MG63 (cell line): Measurements from ENCODE around the gene PTPRA. TPM values are rescaled to one million over a fixed set of nuclear protein-coding genes. Genes with fewer than 3 reads are reported as not detected.

Source experiments
- DNase-seq: peaks from one replicate; pipeline ENCODE4 v3.0.0-alpha.2; 2020
- H3K27me3 ChIP-seq: fragments of 250-450 bp; sonication (Bioruptor Pico); 2 replicates; pipeline ENCODE4 v1.5.1; 2020; ENCODE audit warnings: mild to moderate bottlenecking, moderate library complexity
- H3K36me3 ChIP-seq: fragments of 250-450 bp; sonication (Bioruptor Pico); 2 replicates; pipeline ENCODE4 v1.5.1; 2020; ENCODE audit warnings: mild to moderate bottlenecking, moderate library complexity
- H3K4me3 ChIP-seq: fragments of 250-450 bp; sonication (Bioruptor Pico); 2 replicates; pipeline ENCODE4 v1.5.1; 2020; ENCODE audit warnings: mild to moderate bottlenecking, moderate library complexity
- H3K9me3 ChIP-seq: fragments of 250-450 bp; sonication (Bioruptor Pico); 2 replicates; pipeline ENCODE4 v1.5.1; 2020; ENCODE audit warnings: mild to moderate bottlenecking, moderate library complexity
- total RNA-seq: library from RNA; depleted of rRNA; stranded (reverse); fragments of >200 nt; shearing (Covaris generic); gene quantifications from 2 replicates; pipeline ENCODE4 v1.2.3, GENCODE V29; 2014; ENCODE audit warnings: low replicate concordance; rRNA removed

The PTPRA gene
- total RNA-seq, 1 experiment from 2014 or later = 8.8 TPM

- Histone ChIP-seq H3K36me3 (no peaks in the 10 kb centered on the region), H3K4me3 (no peak overlapping the region), H3K9me3 (no peaks in the 10 kb centered on the region), H3K27me3 (no peaks in the 10 kb centered on the region)
- DNase-seq = no peak
These were observed 209.1 kb downstream of the PTPRA start for GRCh38 chr20:3082306-3082951.

DNA sequence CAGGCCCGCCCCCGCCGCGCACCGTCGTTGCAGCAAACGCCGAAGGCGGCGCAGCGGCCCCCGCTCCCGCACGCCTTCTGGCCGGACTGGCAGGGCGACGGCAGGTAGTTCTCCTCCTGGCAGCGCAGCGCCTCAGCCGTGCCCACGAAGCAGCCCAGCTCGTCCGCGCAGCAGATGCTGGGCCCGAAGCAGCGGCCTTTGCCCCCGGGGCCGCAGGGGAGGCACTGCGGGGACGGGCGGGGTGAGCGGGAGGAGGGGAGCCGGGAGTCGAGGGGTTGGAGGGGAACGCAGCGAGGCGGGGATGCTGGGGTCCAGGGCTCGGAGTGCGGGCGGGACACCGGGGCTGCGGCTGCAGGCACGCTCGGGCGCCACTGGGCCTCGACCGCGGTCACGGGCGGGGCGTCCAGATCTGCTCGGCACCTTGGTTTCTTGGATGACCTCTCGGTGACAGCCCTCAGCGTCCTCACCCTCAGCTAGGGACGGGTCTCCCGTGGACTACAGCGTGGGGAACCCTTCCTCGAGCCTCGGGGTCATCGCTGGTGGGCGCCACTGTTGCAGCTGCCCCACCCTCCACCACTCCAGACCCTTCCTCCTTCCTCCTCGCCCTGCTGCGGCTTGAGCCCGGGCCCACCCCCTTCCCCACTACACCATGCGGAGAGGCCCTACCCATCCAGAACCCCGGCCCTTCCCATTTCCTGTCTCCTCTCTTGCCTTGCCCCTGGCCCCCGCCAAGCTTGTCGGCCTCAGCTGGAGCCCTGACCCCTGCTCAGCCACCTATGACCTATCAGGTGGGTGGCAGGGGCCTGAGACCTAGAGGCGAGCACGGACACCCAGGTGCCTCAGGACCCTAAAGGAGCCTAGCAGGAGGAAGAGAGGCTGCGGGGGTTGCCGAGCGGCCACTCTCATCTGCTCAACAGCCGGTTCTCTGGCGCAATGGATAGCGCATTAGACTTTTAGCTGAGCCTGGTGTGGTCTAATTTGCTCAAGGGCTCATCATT lies 210.0 kb downstream of the PTPRA start:
- Histone ChIP-seq H3K27me3 (no peaks in the 10 kb centered on the region), H3K4me3 (no peak overlapping the region), H3K9me3 (no peaks in the 10 kb centered on the region), H3K36me3 (no peaks in the 10 kb centered on the region)
- DNase-seq = no peak

- H3K9me3 ChIP-seq = no peaks in the 10 kb centered on the region
- no peak for DNase-seq
These were observed 211.2 kb downstream of the PTPRA start, which contains the start of gene AVP for GRCh38 chr20:3084283-3084985. Gene AVP, minus strand, starts transcription at chr20:3084724. Its CDS starts 50 bp downstream, at chr20:3084674.

DNA sequence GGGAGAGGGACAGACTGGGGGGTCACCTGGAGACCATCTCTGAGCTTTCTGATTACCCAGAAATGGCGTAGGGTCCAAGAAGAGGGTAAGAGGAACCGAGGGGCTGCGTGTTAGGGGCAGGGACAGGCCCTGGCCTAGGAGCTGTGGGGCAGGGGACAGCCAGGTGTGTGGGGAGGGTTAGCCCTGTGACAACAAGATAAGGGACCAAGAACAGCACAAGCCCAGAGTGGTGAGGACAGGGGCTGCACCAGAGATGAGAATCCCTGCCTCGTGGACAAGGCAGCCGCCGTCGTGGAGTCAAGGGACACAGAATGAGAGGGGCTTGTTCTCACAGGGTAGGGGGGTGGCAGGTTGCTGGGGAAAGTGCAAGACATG lies 211.7 kb downstream of the PTPRA start:
- no peaks in the 10 kb centered on the region for H3K27me3 ChIP-seq

More at GRCh38 chr20:3084283-3084985, 211.2 kb downstream of the PTPRA start, which contains the start of gene AVP:
- Histone ChIP-seq H3K4me3 (no peak within 1 kb of the TSS), H3K36me3 (no peaks in the 10 kb centered on the region), H3K27me3 (no peaks in the 10 kb centered on the region)

DNA sequence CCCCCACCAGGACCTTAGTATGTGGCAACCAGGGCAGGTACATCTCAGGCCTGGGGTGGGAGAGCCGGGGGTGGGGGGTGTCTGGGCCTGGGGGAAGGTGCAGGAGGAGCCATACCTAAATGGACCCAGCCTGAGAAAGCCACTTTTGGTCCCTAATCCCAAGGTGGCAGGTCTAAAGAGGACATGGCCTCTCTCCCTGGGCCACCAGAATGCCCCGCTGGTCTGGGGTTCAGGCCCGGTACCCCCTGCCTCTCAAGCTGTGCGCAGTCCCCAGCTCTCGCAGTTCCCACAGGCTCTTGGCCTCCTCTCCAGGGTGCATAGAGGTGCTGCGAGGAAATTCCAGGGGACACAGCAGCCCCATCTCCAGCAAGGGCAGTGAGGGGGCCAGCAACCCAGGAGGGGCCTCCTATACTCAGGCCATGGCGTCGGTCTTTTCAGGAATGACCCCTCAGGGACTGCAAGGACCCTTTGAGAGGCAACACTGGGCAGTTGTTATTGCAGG lies 212.3 kb downstream of the PTPRA start:
- no peak overlapping the region for H3K4me3 ChIP-seq
- no peaks in the 10 kb centered on the region for H3K36me3 ChIP-seq
- H3K27me3 ChIP-seq = no peaks in the 10 kb centered on the region
- H3K9me3 ChIP-seq = no peaks in the 10 kb centered on the region
- DNase-seq = no peak

More for the DNA sequence above, 211.7 kb downstream of the PTPRA start:
- no peak overlapping the region for H3K4me3 ChIP-seq
- no peak for DNase-seq
- H3K36me3 ChIP-seq = no peaks in the 10 kb centered on the region
- no peaks in the 10 kb centered on the region for H3K9me3 ChIP-seq

- Histone ChIP-seq H3K4me3 (no peak overlapping the region), H3K36me3 (no peaks in the 10 kb centered on the region), H3K27me3 (no peaks in the 10 kb centered on the region), H3K9me3 (no peaks in the 10 kb centered on the region)
- DNase-seq = no peak
These were observed 214.8 kb downstream of the PTPRA start for GRCh38 chr20:3088031-3088430.

Other genes with a start within 250 kb of the PTPRA start
- gene NOP56, start 220.8 kb upstream of the PTPRA start, total RNA-seq = 284 and 313 TPM in 2 replicates
- gene IDH3B, start 209.3 kb upstream of the PTPRA start, total RNA-seq = 122 and 141 TPM in 2 replicates
- not detected in 2 replicates for gene EBF4, start 180.7 kb upstream of the PTPRA start, total RNA-seq
- gene CPXM1, start 72.9 kb upstream of the PTPRA start, total RNA-seq = 1.2 TPM in 1 of 2 replicates, not detected in the other
- not detected in 2 replicates for gene C20orf141, start 58.5 kb upstream of the PTPRA start, total RNA-seq
- not detected in 2 replicates for gene TMEM239, start 57.1 kb upstream of the PTPRA start, total RNA-seq
- gene PCED1A, start 32.8 kb upstream of the PTPRA start, total RNA-seq = 4.7 and 7.9 TPM in 2 replicates
- 18.5 and 21.2 TPM in 2 replicates for gene VPS16, start 32.7 kb upstream of the PTPRA start, total RNA-seq
- not detected in 2 replicates for gene GNRH2, start 170.1 kb downstream of the PTPRA start, total RNA-seq
- 44.1 and 63.8 TPM in 2 replicates for gene MRPS26, start 172.6 kb downstream of the PTPRA start, total RNA-seq
- gene OXT, start 198.1 kb downstream of the PTPRA start, total RNA-seq = not detected in 2 replicates
- gene AVP, start 211.2 kb downstream of the PTPRA start, total RNA-seq = not detected in 2 replicates